ENCODE data around the gene CARD11. TPM values are rescaled to one million over a fixed set of nuclear protein-coding genes. Genes with fewer than 3 reads are reported as not detected.

CARD11 gene
- total RNA-seq, 1 donor from 2014 or later = 1.4 TPM

DNA sequence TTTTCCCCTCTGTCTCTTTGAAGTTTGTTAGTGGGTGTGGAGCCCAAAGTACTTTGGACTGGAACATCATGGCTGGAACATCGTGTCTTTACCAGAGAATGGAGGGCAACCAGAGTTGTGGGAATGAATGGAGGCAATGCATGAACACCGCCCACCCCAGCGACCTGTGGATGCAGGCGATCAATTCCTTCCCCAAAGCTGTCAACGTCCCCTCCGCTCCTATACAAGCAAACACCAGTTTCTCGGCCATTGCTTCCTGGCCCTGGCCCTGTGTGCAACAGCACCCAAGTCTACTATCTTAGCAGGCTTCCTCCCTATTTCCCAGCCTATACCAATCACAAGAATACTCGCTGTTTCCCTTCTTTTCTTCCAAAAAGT lies 62.6 kb downstream of the CARD11 start:
- no peak for DNase-seq

DNA sequence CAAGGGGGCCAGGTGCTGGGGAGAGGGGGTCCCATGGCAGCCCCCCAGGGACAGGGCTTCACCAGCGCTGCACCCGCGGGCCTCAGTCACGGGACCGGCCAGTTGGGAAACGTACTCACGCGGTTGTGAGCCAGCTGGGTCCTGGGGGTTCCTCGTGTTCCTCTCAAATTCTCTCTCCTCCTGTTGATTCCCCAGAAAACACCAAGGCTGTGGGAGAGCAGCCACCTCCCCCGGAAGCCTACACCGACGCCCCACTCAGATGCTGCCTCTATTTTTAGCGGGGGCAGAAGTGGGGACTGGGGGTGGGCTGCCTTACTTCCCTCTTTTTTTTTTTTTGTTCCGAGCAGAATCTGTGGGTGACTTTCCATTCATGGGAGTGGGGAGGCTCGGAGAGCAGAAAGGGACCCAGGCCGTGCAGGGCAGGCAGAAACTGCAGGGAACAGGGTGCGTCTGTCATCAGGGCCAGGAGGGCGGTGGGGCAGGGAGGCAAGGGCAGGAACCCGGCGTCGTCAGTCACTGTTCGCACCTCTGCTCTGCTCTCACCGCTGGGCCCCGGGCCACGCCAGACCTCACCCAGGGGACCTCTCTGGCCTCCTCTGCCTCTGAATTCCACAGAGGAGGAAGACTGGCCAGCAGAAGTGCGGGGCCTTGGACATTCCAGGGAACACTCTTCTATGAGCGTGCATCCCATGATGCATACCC lies 63.1 kb downstream of the CARD11 start:
- no peak for DNase-seq

DNA sequence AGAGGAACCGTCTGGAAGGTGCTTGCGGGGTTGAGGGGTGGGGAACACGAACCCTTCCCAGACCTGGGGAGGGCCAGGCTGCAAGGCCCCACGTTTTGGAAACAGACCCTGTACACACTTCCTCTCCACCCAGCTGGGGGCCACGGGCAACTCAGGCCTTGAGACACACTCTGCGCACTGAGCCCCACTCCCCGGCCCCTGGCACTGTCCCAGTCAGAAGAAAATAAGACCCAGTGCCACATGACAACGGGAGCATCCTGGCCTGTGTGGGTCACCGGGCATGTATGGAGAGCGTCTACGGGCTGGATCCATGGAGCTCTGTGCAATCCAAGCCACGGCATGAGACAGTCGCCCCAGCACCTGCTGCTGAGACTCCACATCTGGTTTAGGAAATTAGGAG lies 63.7 kb downstream of the CARD11 start:
- no peak for DNase-seq

DNA sequence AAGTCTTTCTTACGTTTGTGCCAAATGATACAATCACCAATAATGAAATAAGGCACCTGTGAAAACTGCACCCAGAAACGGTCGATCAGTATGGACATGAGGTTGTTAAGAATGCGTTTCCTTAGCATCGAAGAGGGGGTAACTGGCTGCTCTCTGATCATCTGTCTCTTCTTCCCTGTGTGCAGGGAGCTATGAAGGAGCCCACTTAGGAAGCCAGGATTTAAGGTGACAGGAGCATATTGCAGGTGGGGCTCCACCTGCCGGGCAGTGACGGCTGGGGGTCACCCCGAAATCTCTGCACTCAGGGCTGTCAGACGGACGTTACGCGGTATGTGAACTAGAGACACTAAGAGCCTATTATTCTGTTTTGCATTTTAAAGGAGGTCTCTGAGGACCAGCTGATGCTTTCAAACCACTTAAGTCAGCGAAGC lies 64.5 kb downstream of the CARD11 start:
- no peak for DNase-seq

DNA sequence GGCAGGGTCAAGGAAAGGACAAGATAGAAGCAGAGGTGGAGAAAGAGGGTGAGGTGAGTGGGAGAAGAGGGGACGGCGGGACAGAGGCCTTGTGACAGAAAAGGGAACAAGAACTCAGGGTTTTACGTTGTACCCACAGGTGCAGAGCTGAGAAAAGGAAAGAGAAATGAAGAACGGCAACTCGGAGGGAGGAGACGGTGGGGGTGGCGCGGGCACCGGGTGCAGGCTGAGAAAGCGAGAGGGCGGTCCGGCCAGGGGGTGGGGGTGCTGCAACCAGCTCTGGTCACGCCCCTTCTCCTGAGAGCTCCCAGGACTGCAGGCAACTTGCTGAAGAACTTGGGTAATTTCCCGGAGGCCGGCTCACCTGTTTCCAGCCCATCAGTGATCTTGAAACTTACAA lies 65.3 kb downstream of the CARD11 start:
- DNase-seq = peak; percentile 55

DNA sequence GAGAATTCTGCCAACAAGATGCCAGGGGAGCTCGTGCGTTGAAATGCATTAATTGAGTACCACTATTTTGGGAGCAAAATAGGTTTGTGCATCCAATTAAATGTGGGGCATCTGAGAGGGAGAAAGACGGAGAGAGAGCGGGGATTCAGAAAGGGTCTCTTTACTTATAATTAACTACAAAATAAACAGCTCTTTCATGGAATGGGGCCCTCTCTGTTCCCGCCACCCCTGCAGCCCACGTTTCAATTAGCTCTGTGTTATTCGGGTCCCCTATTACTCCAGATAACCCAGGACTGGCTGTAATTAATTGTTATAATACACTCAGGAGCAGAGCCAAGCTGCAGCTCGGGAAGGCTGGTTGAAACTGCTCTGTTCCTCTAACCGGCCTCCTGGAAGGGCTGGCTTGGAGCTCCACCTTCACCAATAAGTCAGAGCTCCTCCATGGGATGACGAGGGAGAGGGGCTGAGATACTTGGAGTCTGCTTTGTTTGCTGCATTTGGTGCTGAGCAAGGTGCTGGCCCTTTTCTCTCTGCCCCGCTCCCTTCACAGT lies 67.8 kb downstream of the CARD11 start:
- no peak for DNase-seq

DNA sequence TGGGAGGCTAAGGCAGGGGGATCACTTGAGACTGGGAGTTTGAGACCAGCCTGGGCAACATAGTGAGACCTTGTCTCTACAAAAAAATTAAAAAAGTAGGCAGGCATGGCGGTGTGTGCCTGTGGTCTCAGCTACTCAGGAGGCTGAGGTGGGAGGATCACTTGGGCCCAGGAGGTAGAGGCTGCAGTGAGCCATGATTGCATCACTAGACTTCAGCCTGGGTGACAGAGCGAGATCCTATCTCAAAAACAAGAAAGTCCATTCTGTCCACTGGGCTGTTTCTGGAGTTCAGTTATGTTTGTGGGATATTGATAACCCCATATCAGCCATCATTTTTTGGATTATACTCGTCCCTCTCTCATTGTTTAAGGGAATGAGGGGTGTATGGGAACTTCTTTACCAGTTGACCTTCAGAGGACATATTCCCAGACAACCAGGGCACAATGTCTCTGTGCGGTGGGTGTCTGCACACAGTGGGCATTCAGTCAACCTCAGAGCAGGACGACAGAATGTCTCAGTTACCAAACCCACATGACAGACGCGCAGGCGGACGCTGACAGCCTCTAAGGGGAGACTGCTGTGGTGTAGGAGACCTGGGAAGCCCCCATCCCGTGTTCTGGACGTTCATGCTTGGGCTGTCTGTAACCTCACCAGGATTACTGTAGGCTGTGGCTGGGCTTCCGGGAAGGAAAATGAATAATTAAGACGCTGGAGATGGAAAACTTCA lies 69.4 kb downstream of the CARD11 start:
- no peak for DNase-seq

DNA sequence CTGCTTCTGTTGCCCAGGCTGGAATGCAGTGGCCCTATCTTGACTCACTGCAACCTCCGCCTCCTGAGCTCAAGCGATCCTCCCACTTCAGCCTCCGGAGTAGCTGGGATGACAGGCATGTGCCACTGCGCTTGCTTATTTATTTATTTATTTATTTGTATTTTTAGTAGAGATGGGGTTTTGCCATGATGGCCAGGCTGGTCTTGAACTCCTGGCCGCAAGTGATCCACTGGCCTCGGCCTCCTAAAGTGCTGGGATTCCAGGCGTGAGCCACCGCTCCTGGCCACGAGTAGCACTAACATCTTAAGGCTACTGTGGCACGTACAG lies 70.9 kb downstream of the CARD11 start:
- DNase-seq = no peak

DNA sequence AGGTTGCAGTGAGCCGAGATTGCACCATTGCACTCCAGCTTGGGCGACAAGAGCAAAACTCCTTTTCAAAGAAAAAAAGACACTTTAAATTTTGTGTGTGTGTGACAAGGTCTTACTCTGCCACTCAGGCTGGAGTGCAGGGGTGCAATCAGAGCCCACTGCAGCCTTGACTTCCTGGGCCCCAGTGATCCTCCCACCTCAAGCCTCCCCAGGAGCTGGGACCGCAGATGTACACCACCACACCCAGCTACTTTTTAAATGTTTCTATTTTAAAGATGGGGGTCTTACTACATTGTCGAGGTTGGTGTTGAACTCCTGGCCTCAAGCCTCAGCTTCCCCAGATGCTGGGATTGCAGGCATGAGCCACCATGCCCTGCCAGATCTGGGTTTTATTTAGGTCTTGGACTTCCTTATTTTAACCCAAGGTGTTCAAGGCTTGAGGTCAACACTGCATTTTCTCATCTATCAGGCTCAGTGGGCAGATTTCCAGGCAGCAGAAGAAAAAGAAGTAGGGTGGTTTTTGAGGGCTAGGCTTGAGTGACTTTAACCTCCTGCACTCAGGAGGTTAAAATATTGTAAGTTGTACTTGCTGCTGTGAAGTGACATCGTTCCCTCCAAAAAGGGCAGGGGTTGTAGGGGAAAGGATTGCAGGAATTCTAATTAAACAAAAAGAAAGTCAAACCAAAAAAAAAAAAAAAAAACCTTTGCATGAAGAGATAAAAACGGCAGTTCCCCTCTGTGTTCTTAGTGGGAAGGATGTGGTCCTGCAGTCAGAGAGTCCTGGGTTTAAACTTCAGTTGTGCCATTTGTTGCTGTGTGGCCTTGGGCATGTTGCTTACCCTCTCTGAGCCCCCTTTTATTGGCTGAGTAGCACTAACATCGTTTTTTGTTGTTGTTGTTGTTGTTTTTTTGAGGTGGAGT lies 71.5 kb downstream of the CARD11 start:
- no peak for DNase-seq

DNA sequence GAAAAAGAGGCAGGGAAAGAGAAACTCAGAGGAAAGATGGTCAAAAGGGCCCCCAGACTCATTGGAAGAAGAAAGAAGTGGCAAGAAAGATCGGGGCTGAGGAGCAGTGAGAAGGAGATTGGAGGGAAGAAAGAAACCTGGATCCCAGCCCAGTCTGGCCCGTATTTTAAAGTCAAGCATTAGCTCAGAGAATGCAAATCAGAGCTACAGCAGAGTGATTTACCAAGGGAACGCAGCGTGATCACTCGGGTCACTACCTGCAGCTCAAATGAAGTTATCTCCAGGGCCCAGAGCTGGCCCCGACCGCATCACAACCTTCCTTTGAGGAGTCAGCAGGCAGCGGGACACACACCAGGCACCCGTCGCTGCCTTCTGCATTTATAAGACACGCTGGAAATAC lies 72.8 kb downstream of the CARD11 start:
- no peak for DNase-seq

DNA sequence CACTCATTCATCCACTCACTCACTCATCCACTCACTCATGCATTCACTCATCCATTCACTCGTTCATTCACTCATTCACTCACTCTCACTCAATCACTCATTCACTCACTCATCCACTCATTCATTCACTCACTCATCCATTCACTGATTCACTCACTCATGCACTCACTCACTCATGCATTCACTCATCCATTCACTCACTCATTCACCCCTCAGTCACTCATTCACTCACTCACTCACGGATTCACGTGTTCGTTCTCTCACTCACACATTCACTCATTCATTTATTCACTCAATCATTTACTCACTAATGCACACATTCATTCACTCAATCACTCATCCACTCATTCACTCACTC lies 73.4 kb downstream of the CARD11 start:
- no peak for DNase-seq

DNA sequence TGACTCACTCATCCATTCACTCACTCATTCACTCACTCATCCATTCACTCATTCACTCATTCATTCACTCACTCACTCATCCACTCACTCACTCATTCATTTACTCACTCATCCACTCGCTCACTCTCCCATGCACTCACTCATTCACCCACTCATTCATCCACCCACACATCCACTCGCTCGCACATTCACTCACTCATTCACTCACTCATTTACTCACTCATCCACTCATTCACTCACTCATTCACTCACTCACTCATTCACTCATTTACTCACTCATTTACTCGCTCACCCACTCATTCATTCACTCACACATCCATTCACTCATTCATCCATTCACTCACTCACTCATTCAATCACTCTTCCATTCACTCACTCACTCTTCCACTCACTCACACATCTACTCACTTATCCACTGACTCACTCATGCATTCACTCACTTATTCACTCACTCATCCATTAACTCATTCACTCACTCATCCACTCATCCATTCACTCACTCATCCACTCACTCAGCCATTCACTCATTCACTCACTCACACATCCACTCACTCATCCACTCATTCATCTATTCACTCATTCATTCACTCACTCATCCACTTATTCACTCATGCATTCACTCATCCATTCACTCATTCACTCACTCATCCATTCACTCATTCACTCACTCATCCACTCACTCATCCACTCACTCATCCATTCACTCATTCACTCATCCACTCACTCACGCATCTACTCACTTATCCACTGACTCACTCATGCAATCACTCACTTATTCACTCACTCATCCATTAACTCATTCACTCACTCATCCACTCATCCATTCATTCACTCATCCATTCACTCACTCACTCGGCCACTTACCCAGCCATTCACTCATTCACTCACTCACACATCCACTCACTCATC lies 74.0 kb downstream of the CARD11 start:
- no peak for DNase-seq

DNA sequence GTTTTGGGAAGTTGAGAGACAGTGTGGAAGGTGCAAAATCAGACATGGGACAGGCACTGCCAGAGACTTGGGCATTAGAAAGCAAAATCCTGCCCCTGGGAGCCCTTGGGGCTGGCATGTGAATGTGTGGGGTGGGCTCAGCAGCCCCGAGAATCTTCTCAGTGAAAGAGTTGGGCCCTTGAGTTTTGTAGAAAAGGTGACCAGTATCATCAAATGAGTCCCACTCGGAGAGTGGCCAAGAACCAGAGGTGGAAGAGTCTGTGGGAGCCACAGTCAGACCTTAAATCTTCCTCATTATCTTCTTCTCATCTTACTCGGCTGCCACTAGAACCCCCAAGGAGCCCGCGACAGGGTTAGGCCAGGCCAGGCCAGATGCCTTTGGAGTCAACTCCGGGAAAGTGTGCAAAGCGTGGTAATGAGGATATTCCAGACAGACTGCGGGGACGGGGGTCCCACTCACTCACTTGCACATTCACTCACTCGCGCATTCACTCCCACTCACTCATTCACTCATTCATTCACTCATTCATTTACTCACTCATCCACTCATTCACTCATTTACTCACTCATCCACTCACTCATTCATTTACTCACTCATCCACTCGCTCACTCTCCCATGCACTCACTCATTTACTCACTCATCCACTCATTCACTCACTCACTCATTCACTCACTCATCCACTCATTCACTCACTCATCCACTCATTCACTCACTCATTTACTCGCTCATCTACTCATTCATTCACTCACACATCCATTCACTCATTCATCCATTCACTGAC lies 74.9 kb downstream of the CARD11 start:
- no peak for DNase-seq

DNA sequence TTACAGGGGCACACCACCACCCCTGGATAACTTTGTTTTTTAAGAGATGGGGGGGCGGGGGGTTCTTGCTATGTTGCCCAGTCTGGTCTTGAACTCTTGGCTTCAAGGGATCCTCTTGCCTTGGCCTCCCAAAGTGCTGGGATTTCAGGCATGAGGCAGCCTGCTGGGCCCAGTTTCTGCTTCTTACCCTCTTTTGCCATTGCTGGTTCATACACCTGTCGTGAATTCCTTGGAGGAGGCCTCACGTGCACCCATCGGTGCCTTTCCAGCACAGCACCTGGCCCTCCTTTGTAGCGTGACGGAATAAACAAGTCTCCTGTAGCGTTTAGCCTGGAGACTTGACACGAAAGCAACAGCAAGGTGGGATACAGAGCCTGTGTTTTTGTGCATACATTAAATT lies 75.5 kb downstream of the CARD11 start:
- no peak for DNase-seq

DNA sequence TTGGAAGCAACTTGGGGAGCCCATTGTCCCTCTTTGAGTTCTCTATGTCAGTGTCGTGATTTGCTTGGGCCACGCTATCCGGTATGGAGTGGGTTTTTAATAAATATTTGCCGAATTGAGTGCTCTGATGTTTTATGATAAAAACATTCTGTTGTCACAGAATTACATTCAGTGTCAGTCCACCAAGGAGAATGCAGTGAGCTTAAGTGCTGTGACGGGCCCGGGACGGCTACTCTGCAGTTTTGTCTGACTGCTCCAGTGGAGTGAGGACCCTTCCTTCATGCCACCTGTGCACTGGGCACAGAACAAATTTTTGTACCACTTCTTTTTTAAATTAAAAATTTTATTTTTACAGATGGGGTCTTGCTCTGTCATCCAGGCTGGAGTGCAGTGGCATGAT lies 76.0 kb downstream of the CARD11 start:
- DNase-seq = no peak

DNA sequence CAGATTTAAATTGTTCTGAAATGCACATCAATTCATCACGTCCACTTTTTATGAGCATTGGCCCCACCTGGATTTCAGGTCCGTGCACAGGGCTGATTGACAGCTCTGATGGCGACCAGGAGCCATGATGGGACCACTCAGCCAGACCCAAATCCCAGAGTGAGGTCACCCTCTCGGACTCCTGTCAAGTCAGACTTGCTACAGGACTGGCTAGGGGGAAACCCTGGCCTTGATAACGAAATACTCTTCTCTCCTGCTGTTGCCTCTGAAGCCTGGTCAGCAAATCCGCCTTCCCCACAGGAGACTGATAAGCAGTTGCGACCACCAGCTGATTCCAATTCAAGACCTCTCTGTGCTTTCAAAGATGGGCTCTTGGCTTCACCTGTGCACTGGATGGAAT lies 76.4 kb downstream of the CARD11 start:
- no peak for DNase-seq

DNA sequence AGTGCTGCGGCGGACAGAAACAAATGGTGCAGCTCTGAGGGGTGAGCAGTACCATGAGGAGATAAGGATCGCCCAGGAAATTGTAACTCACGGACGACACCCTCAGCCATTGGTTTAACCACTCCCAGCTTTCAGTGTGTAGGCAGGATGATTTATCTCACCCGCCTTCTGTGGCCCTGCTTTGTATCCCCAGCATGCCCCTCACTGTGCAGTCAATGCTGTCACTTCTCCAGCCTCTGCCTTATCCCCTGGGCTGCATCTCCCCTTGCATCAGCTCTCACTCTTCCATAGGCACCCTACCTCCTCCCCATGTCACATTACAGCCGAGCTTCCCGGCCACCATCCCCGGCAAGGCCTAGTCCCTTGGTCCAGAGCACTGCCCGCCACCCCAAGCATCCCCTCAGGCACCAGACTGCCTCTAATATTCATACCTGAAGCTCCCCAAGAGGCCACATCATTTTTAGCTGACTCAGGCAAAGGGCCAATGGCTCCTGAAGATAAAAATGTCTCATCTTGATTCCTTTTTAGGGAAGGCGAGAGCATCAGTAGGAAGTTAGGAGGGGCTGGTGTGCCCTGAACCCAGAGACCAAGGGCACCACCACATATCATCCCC lies 77.1 kb downstream of the CARD11 start:
- DNase-seq = no peak

DNA sequence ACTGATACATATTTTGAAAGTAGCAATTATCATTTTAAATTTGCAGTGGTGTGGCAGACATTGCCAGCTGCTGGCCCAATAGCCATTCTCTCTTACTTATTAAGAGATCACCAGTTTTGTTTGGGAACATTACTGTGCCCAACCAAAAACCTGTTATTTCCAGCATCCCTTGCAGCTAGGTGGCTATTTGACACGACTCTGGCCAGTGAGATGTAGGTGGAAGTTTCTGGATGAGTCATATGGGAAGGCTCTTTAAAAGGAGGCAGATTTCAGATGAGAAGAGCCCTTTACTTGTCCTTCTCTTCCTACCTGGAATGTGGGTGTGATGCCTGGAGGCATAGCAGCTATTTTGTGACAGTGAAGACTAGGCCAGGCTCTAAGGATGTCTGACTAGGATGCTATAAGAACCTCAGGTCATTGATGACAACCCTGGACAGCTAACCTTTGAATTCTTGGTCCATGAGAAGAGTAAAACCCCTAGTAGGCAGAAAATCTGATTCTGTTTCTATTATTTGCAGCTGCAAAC lies 77.9 kb downstream of the CARD11 start:
- no peak for DNase-seq

DNA sequence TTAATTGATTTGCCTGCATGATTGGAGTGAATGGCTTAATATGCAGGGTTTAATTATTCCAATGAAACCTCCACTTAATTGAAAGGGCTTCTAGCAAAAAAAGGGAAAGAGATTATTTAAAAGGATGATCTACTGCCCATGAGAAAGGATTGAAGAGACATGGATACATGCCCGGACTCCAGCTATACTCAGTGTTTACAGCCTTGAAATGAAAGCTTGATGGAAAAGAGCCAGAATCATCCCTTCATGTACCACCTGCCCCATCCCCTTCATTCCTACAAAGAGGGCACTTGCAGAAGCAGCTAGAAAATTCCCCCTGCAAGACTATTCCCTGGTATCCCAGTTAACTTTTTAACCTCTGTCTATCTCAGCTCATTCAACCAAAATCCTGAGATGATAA lies 78.4 kb downstream of the CARD11 start:
- DNase-seq = no peak

DNA sequence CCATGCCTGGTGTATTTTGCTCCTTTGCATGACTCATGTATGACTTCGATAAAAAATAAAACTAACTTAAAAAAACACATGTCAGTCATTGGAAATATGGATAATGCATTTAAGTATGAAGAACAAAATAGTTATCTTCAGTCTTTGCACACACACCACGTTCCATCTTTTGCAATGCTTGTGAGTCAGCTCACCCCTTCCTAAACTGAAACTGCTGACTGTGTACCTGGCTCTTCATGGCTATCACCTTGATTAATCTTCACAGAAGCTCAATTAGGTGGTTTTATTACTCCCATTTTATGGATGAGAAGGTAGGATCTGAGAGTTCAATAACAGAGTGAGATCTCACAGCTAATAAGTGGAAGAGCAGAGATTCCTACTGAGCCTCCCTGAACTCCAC lies 79.5 kb downstream of the CARD11 start:
- DNase-seq = no peak

Measured in tongue (tissue), 2 donors.